Endothelial cell of umbilical vein (primary cell): ENCODE measurements around the gene SLC26A8.

Source experiments
- POLR2A ChIP-seq: IDR thresholded peaks from 2 replicates; pipeline ENCODE4 v1.6.1; 2012; ENCODE audit warnings: low read depth, mild to moderate bottlenecking, control low read depth, low read length
- TF ChIP-seq, protein P1 (sequence below): IDR thresholded peaks from 2 replicates; pipeline ENCODE4 v1.6.1; 2011; ENCODE audit not compliant: insufficient read depth, insufficient read length

DNA sequence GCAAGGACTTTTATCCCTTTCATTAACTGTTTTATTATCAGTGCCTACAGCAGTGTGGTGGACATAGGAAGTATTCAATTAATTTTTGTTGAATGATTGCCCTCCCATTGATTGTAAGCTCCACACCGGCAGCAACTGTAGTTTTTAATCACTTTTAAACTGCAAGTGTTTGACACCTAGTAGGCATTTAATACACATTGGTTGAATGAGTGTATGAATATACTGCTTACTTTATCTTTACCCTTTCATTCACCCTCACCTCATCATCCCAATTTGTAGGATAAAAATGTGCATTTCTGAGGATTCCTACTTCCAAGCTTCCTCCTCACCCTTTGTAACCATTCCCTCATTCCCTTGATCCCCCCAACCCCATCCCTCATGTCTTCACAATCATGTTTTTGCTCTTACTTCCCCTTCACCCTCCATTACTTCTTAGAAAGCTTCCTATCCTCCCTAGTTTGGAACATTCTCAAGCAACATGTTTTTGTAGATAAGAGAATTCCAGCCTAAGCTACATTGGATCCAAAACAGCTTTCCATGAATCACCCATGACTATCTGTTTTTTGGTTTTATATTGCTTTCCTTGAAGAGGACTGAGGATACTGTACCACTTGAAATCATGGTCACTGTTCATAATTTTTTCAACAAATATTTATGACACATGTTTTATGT lies 955 bp upstream of the SLC26A8 start:
- TF ChIP-seq, protein P1, sequence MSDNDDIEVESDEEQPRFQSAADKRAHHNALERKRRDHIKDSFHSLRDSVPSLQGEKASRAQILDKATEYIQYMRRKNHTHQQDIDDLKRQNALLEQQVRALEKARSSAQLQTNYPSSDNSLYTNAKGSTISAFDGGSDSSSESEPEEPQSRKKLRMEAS, result no peak
- no peak for TF ChIP-seq POLR2A
